HCT116 (cell line): ENCODE results near the gene GRK2.

ENCODE experiments used
- ATF3 ChIP-seq: IDR thresholded peaks from 2 replicates; pipeline ENCODE4 v1.6.1; 2012
- CTCF ChIP-seq, 3 experiments: fragments of 200-600 bp in 1 of 3; sonication (generic) in 1 of 3; IDR thresholded peaks in 2 of 3; conservative IDR thresholded peaks in 1 of 3; 2 replicates each; pipeline ENCODE4 v1.5.1; 2012 to 2017; ENCODE audit warnings: low read depth in 2 of 3, low read length in 2 of 3, antibody characterized with exemption in 1 of 3, borderline replicate concordance in 1 of 3, control low read depth in 1 of 3, mild to moderate bottlenecking in 1 of 3, mixed read lengths in 1 of 3, mixed run types in 1 of 3, moderate library complexity in 1 of 3; ENCODE audit not compliant: insufficient read depth in 1 of 3
- ELF1 ChIP-seq: IDR thresholded peaks from 2 replicates; pipeline ENCODE4 v1.6.1; 2012; ENCODE audit warnings: low read depth, borderline replicate concordance
- EZH2 ChIP-seq: fragments of 200-600 bp; sonication (generic); IDR thresholded peaks from 2 replicates; pipeline ENCODE4 v1.6.1; 2017; ENCODE audit warnings: antibody characterized with exemption, mixed run types
- EZH2phosphoT487 ChIP-seq: fragments of 200-600 bp; IDR thresholded peaks from 2 replicates; pipeline ENCODE4 v1.6.1; 2018; ENCODE audit warnings: antibody characterized with exemption, borderline replicate concordance
- POLR2A ChIP-seq: IDR thresholded peaks from 2 replicates; pipeline ENCODE4 v1.7.0; 2011; ENCODE audit warnings: borderline replicate concordance; ENCODE audit not compliant: insufficient read depth, insufficient read length; ENCODE audit errors: extremely low read depth
- POLR2AphosphoS5 ChIP-seq: IDR thresholded peaks from 2 replicates; pipeline ENCODE4 v1.6.1; 2011; ENCODE audit warnings: mild to moderate bottlenecking, low read depth, low read length, moderate library complexity
- RAD21 ChIP-seq: IDR thresholded peaks from 2 replicates; pipeline ENCODE4 v1.6.1; 2012; ENCODE audit warnings: low read depth, mild to moderate bottlenecking
- SIN3A ChIP-seq: IDR thresholded peaks from 2 replicates; pipeline ENCODE4 v1.6.1; 2012; ENCODE audit warnings: low read depth
- SRF ChIP-seq: IDR thresholded peaks from 2 replicates; pipeline ENCODE4 v1.6.1; 2012; ENCODE audit warnings: low read depth
- TCF7L2 ChIP-seq: IDR thresholded peaks from 2 replicates; pipeline ENCODE4 v1.7.0; 2011; ENCODE audit warnings: borderline replicate concordance, inconsistent platforms; ENCODE audit not compliant: insufficient read depth, insufficient read length; ENCODE audit errors: extremely low read depth
- ZFX ChIP-seq: fragments of 450-650 bp; IDR thresholded peaks from 2 replicates; pipeline ENCODE4 v1.6.1; 2017
- TF ChIP-seq, protein P1 (sequence below): IDR thresholded peaks from 2 replicates; pipeline ENCODE4 v1.6.1; 2012; ENCODE audit warnings: low read depth

DNA sequence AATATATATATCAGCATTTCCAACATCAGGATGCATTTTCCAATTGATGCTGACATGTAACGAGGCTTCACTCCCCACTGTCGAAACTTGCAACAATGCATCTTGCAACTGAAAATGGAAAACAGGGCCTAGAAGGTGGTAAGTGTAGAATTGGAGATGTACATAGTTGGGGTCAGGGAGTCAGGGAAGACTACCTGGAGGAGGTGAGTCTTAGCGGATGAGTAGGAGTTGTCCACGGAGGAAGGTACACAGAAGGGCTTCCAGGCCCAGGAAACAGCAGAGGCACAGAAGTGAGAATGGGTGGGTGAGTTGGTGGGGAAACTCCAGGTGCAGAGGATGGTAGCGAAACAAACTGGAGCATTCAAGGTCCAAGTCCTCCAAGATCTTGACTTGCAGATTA, 2.0 kb upstream of the GRK2 start:
- TF ChIP-seq EZH2, result no peak
- TF ChIP-seq CTCF (IDR thresholded peaks at IDR 0.05 in 2 of 3, conservative IDR thresholded peaks at IDR 0.05 in 1 of 3; ENCODE audit: borderline replicate concordance in 1 of 3, insufficient read depth in 1 of 3, low read depth in 2 of 3, low read length in 2 of 3), result no peak
- no peak for TF ChIP-seq SRF
- no peak for TF ChIP-seq RAD21
- no peak for TF ChIP-seq TCF7L2
- no peak for TF ChIP-seq POLR2A
- TF ChIP-seq POLR2AphosphoS5, result no peak
- no peak for TF ChIP-seq ZFX
- no peak for TF ChIP-seq ELF1
- TF ChIP-seq, protein P1, sequence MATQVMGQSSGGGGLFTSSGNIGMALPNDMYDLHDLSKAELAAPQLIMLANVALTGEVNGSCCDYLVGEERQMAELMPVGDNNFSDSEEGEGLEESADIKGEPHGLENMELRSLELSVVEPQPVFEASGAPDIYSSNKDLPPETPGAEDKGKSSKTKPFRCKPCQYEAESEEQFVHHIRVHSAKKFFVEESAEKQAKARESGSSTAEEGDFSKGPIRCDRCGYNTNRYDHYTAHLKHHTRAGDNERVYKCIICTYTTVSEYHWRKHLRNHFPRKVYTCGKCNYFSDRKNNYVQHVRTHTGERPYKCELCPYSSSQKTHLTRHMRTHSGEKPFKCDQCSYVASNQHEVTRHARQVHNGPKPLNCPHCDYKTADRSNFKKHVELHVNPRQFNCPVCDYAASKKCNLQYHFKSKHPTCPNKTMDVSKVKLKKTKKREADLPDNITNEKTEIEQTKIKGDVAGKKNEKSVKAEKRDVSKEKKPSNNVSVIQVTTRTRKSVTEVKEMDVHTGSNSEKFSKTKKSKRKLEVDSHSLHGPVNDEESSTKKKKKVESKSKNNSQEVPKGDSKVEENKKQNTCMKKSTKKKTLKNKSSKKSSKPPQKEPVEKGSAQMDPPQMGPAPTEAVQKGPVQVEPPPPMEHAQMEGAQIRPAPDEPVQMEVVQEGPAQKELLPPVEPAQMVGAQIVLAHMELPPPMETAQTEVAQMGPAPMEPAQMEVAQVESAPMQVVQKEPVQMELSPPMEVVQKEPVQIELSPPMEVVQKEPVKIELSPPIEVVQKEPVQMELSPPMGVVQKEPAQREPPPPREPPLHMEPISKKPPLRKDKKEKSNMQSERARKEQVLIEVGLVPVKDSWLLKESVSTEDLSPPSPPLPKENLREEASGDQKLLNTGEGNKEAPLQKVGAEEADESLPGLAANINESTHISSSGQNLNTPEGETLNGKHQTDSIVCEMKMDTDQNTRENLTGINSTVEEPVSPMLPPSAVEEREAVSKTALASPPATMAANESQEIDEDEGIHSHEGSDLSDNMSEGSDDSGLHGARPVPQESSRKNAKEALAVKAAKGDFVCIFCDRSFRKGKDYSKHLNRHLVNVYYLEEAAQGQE, result no peak
- TF ChIP-seq EZH2phosphoT487, result no peak
- no peak for TF ChIP-seq SIN3A
- TF ChIP-seq ATF3, result no peak
